ENCODE results near the gene KDM5B. TPM values are rescaled to one million over a fixed set of nuclear protein-coding genes. Genes with fewer than 3 reads are reported as not detected.

KDM5B gene
- total RNA-seq, 6 experiments from 2014 or later: 12.0 to 22.6 (median 16.1) TPM

GRCh38 chr1:202811296-202812175 lies 3.3 kb upstream of the KDM5B start:
- Histone ChIP-seq H3K9me3 (no peaks in the 10 kb centered on the region), H3K27ac (peak overlapping the region in 1 of 3 donors; percentile 76), H3K4me1 (peaks cover 0 to 12% (median 3%) of the 10 kb centered on the region in 4 donors), H3K27me3 (no peaks in the 10 kb centered on the region), H3K36me3 (no peaks in the 10 kb centered on the region), H3K4me3 (peak overlapping the region; percentile 56 to 74 (median 66))
- WGBS (ENCODE audit: insufficient coverage, low coverage, low lambda C conversion rate, missing lambda C conversion rate): 18% methylated on average over 19 of the region's 43 CpGs
- peak in 3 of 4 donors; percentile 1 to 2 (median 1) for ATAC-seq
- DNase-seq: peak in 1 of 3 donors; percentile 48
- intact Hi-C loops (cut with DNase I): no loop called here
- TF ChIP-seq, protein P1, sequence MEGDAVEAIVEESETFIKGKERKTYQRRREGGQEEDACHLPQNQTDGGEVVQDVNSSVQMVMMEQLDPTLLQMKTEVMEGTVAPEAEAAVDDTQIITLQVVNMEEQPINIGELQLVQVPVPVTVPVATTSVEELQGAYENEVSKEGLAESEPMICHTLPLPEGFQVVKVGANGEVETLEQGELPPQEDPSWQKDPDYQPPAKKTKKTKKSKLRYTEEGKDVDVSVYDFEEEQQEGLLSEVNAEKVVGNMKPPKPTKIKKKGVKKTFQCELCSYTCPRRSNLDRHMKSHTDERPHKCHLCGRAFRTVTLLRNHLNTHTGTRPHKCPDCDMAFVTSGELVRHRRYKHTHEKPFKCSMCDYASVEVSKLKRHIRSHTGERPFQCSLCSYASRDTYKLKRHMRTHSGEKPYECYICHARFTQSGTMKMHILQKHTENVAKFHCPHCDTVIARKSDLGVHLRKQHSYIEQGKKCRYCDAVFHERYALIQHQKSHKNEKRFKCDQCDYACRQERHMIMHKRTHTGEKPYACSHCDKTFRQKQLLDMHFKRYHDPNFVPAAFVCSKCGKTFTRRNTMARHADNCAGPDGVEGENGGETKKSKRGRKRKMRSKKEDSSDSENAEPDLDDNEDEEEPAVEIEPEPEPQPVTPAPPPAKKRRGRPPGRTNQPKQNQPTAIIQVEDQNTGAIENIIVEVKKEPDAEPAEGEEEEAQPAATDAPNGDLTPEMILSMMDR (IDR thresholded peaks at IDR 0.05): no peak
- no peak for TF ChIP-seq POLR2A (IDR thresholded peaks at IDR 0.05)

GRCh38 chr1:202810615-202811295 lies 2.5 kb upstream of the KDM5B start, which contains the start of gene PCAT6:
TSS of gene PCAT6 (plus strand) at chr1:202810954.
- DNase-seq (peak; percentile 95 to 96 (median 95)), ATAC-seq (peak; percentile 91 to 94 (median 92))
- Histone ChIP-seq H3K4me3 (peak within 1 kb of the TSS; percentile 56 to 74 (median 66)), H3K9me3 (no peaks in the 10 kb centered on the region), H3K27me3 (no peaks in the 10 kb centered on the region), H3K27ac (peak within 1 kb of the TSS; percentile 37 to 76 (median 68)), H3K4me1 (peaks cover 0 to 12% (median 3%) of the 10 kb centered on the region in 4 donors), H3K36me3 (no peaks in the 10 kb centered on the region)
- intact Hi-C loops (cut with DNase I): no loop called here
- WGBS (ENCODE audit: insufficient coverage, low coverage, low lambda C conversion rate, missing lambda C conversion rate): 0% methylated on average over 10 of the region's 53 CpGs
- peak; percentile 93 for TF ChIP-seq POLR2A (IDR thresholded peaks at IDR 0.05)
- TF ChIP-seq, protein P1 (IDR thresholded peaks at IDR 0.05): no peak

DNA sequence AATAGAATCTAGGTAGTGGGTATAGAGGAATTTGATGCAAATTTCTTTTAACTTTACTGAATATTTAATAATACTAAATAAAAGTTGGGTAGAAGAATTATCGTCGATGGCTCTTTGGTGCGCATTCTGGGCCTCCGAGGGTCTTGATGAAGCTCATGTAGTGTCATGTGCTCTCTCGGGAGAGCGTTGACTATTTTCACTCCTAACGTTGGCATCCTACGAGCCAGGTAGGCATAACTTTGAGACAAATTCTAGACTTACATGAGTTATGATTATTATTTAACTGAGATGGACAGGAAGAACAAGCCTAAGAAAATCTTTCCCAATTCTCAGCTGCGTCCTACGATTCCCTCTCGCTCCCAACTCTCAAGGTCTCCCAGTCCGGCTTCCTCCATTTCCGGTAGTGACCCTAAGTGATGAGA lies 2.0 kb upstream of the KDM5B start:
- no peaks in the 10 kb centered on the region for H3K36me3 ChIP-seq
- ATAC-seq: no peak
- WGBS (ENCODE audit: insufficient coverage, low coverage, low lambda C conversion rate, missing lambda C conversion rate): 3% methylated on average over 13 of the region's 13 CpGs
- no peaks in the 10 kb centered on the region for H3K9me3 ChIP-seq
- peak overlapping the region; percentile 37 to 76 (median 68) for H3K27ac ChIP-seq
- intact Hi-C loops (cut with DNase I): no loop called here
- peaks cover 0 to 12% (median 3%) of the 10 kb centered on the region in 4 donors for H3K4me1 ChIP-seq
- no peak for DNase-seq
- TF ChIP-seq, protein P1 (IDR thresholded peaks at IDR 0.05): no peak
- no peaks in the 10 kb centered on the region for H3K27me3 ChIP-seq
- H3K4me3 ChIP-seq: peak overlapping the region; percentile 56 to 74 (median 66)

DNA sequence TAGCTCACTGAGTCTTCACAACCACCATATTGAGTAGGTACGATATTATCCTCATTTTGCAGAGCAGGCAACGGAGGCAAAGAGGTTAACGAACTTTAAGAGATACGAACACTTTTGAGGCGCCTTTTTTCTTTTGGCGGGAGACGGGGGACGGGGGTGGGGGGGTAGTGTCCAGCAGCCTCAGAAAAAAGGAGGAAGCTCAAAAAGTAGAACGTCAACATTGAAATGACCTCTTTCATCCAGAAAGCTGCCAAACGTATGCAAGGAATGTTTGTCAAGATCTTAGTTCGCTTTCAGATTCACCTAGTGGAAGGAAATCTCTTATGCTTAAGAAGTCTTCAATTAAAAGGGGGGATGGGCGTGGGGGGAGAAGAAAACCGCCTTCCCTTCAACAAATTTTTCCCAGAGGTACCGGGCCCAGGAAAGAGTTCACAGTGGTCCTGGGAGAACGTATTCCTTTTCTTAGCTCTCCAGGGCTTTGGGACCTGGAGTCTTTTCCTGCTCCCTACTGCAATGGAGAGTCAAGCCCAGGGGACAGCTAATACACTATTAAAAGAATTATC lies 1.5 kb upstream of the KDM5B start:
- H3K9me3 ChIP-seq: no peaks in the 10 kb centered on the region
- 43% methylated on average over 15 of the region's 15 CpGs for WGBS (ENCODE audit: insufficient coverage, low coverage, low lambda C conversion rate, missing lambda C conversion rate)
- no peak for TF ChIP-seq POLR2A (IDR thresholded peaks at IDR 0.05)
- TF ChIP-seq, protein P1 (IDR thresholded peaks at IDR 0.05): no peak
- H3K27ac ChIP-seq: no peak overlapping the region
- DNase-seq (no peak), ATAC-seq (no peak)
- peak overlapping the region in 2 of 3 donors; percentile 56 to 74 for H3K4me3 ChIP-seq
- intact Hi-C loops (cut with DNase I): no loop called here
- H3K4me1 ChIP-seq: peaks cover 0 to 12% (median 3%) of the 10 kb centered on the region in 4 donors
- no peaks in the 10 kb centered on the region for H3K36me3 ChIP-seq
- H3K27me3 ChIP-seq: no peaks in the 10 kb centered on the region
